HS-27A (cell line): ENCODE measurements around the gene ETV5.
"Not testable (repeated sequence)": the region's sequence is repeated elsewhere in the genome, so short reads cannot be mapped to it uniquely, and the experiment has no call there.

Experiments
- DNase-seq: peaks from one replicate; pipeline ENCODE4 v3.0.0-alpha.2; 2012; ENCODE audit warnings: low read depth, missing footprints

The ETV5 gene

GRCh38 chr3:186021673-186022362, 87.1 kb downstream of the ETV5 start:
- DNase-seq: peak; percentile 65

GRCh38 chr3:186021250-186021649, 87.6 kb downstream of the ETV5 start:
- DNase-seq: not testable (repeated sequence)

DNA sequence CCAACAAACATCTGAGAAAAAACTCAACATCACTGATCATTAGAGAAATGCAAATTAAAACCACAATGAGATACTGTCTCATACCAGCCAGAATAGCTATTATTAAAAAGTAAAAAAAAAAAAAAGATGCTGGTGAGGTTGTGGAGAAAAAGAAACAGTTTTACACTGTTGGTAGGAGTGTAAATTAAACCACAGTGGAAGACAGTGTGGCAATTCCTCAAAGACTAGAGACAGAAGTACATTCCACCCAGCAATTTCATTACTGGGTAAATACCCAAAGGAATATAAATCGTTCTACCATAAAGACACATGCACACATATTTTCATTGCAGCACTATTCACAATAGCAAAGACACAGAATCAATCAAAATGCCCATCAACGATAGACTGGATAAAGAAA, 89.6 kb downstream of the ETV5 start:
- not testable (repeated sequence) for DNase-seq

DNA sequence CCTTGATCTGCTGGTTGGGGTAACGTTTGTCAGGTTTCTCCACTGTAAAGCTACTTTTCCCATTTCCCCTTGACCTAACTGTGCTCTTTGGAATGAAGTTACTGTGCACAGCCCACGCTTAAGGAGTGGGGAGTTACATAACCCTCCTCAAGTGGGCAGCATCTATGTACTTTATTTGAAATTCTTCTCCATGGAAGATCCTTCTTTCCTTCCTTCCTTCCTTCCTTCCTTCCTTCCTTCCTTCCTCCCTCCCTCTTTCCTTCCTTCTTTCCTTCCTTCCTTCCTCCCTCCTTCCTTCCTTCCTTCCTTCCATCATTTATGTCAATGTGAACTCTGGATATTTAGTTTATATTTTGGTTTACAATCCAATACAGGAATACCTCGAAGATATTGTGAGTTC, 94.0 kb downstream of the ETV5 start:
- no peak for DNase-seq

- DNase-seq: no peak
These were observed 95.6 kb downstream of the ETV5 start for GRCh38 chr3:186013312-186013711.

GRCh38 chr3:186012137-186012536, 96.8 kb downstream of the ETV5 start:
- DNase-seq: no peak

- DNase-seq: no peak
These were observed 104.2 kb downstream of the ETV5 start for GRCh38 chr3:186004671-186005070.

- no peak for DNase-seq
These were observed 104.7 kb downstream of the ETV5 start for GRCh38 chr3:186004209-186004608.

DNA sequence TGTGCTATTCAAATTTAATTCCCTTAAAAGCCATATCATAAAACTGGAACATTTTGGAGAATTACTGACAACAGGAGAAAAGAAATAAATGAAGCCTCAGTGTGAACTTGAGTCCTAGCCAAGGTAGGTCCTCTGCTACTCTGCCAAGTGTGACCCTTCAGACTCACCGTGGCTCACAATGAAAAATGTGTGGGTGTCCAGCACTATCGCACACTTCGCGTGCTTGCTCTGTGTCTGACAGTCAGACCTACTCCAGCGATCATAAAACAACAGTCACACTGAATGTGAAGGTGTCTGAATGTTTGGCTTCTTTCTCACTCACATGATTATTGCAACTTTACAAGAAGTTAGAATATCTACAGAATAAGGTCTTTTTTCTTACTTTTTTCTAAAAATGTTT, 105.3 kb downstream of the ETV5 start:
- no peak for DNase-seq

GRCh38 chr3:186002884-186003472, 105.9 kb downstream of the ETV5 start:
- DNase-seq: no peak

DNA sequence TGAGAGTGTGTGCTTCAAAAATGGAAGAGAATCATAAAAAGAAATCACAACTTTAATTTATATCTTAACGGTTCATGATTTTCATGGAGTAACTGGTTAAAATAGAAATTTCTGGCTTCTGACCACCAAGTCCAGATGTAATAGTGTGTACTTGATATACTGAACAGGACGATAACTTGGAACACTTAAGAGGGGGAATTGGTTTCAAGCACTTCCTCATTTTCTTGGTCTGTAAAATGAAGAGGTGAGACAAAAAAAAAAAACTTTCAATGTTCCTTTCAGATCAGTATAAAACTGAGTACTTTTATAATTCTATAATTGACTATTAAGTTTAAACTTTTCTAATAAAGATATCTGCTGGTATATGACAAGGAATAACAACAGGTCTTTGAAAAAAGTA, 107.0 kb downstream of the ETV5 start:
- no peak for DNase-seq

GRCh38 chr3:185999221-185999620, 109.7 kb downstream of the ETV5 start:
- no peak for DNase-seq

- no peak for DNase-seq
These were observed 110.8 kb downstream of the ETV5 start for GRCh38 chr3:185998136-185998535.

DNA sequence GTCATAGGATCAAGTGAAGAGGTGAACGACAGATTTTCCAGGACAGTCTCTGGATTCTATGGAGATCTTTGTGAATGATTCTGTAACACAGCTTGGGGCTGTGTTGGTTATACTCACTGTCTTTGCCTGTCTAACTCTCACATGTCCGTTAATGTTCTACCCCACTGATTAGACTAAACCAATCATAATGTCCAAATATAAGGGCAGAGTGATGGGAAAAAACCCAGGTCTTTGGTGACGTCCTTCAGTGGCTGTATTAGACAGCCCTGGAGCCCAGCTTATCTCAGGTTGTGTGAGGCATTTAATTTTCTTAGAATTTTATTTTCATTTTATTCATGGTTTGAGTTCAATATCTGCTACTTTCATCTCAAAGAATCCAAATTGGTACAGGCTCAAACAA, 111.8 kb downstream of the ETV5 start:
- DNase-seq: no peak
